ENCODE data around the gene SMIM35. TPM values are rescaled to one million over a fixed set of nuclear protein-coding genes. Genes with fewer than 3 reads are reported as not detected.

Gene SMIM35
- polyA plus RNA-seq, 1 of the 3 experiments (the other 2 are of a cell fraction) = not detected

- H3K4me2 ChIP-seq = no peak overlapping the region
- peaks cover 0 to 4% of the 10 kb centered on the region in 2 experiments; a peak in 1 of 4 replicates for H3K4me1 ChIP-seq (ENCODE audit: control insufficient read depth in 1 of 2, insufficient read depth in 2 of 2, low read depth in 1 of 2, low read length in 1 of 2)
- POLR2A ChIA-PET = no interaction called here
- H3K79me2 ChIP-seq (ENCODE audit: insufficient read depth) = no peaks in the 10 kb centered on the region
- H3K4me3 ChIP-seq (ENCODE audit: low read depth in 2 of 2, low read length in 1 of 2) = no peak overlapping the region
- no peaks in the 10 kb centered on the region for H3F3A ChIP-seq (replicated peaks; ENCODE audit: insufficient read depth)
- H2AFZ ChIP-seq (ENCODE audit: low read depth) = no peak overlapping the region
- DNase-seq = no peak
- H3K27ac ChIP-seq (ENCODE audit: low read depth in 2 of 2, low read length in 1 of 2) = no peak overlapping the region
- H4K20me1 ChIP-seq (ENCODE audit: insufficient read depth) = no peaks in the 10 kb centered on the region
- H3K27me3 ChIP-seq (ENCODE audit: insufficient read depth) = peaks cover 5% of the 10 kb centered on the region; the same call in 1 of the 2 replicates
- CTCF ChIA-PET = interaction anchor here (1.0 to 1.5 kb wide), 2 partner anchors 30 to 133 kb away, joined by 4 read pairs; no protein-coding TSS in a partner anchor
- H3K9me2 ChIP-seq = no peaks in the 10 kb centered on the region
- no peaks in the 10 kb centered on the region for H3K9me3 ChIP-seq
- 61% methylated on average over 5 of the region's 5 CpGs for WGBS (ENCODE audit: low lambda C conversion rate)
- H3K36me3 ChIP-seq (replicated peaks in 1 of 2; ENCODE audit: control insufficient read depth in 1 of 2, insufficient read depth in 2 of 2, low read length in 1 of 2) = no peaks in the 10 kb centered on the region
- TF ChIP-seq POLR2AphosphoS5 (IDR thresholded peaks at IDR 0.05; ENCODE audit: low read depth, low read length) (no peak), GATA2 (CRISPR knock-in tag; IDR thresholded peaks at IDR 0.05) (no peak), NFIC (IDR thresholded peaks at IDR 0.05; ENCODE audit: borderline replicate concordance) (no peak), EZH2phosphoT487 (IDR thresholded peaks at IDR 0.05; ENCODE audit: borderline replicate concordance, low read depth) (no peak), MXI1 (IDR thresholded peaks at IDR 0.05; ENCODE audit: low read depth, low read length) (no peak), SMC3 (IDR thresholded peaks at IDR 0.05; ENCODE audit: low read depth, low read length) (no peak), CHD2 (IDR thresholded peaks at IDR 0.05; ENCODE audit: low read length, partially characterized antibody) (no peak), REST (IDR thresholded peaks at IDR 0.05; ENCODE audit: low read depth, low read length) (no peak), ZBTB33 (IDR thresholded peaks at IDR 0.05; ENCODE audit: borderline replicate concordance, low read depth) (no peak), RFX5 (IDR thresholded peaks at IDR 0.05; ENCODE audit: low read length) (no peak), USF2 (IDR thresholded peaks at IDR 0.05; ENCODE audit: borderline replicate concordance, low read depth, low read length) (no peak), EP300 (IDR thresholded peaks at IDR 0.05; ENCODE audit: borderline replicate concordance in 1 of 2, low read depth in 1 of 2, low read length in 1 of 2) (no peak)
- H3K9ac ChIP-seq = no peak overlapping the region
Observed at GRCh38 chr11:117977029-117977428, 109.7 kb downstream of the SMIM35 start.

All from SK-N-SH (cell line).